Purkinje cell (primary cell): Measurements from ENCODE around the gene TSPAN17. TPM values are rescaled to one million over a fixed set of nuclear protein-coding genes. Genes with fewer than 3 reads are reported as not detected.

Experiments
- polyA plus RNA-seq: library from polyadenylated mRNA; unstranded; fragments of >200 nt; fragmentation: Nextera tagmentation; gene quantifications from 2 replicates; pipeline ENCODE4 v1.2.1, GENCODE V29; 2014

The TSPAN17 gene
- polyA plus RNA-seq: 2.6 and 3.3 TPM in 2 replicates

DNA sequence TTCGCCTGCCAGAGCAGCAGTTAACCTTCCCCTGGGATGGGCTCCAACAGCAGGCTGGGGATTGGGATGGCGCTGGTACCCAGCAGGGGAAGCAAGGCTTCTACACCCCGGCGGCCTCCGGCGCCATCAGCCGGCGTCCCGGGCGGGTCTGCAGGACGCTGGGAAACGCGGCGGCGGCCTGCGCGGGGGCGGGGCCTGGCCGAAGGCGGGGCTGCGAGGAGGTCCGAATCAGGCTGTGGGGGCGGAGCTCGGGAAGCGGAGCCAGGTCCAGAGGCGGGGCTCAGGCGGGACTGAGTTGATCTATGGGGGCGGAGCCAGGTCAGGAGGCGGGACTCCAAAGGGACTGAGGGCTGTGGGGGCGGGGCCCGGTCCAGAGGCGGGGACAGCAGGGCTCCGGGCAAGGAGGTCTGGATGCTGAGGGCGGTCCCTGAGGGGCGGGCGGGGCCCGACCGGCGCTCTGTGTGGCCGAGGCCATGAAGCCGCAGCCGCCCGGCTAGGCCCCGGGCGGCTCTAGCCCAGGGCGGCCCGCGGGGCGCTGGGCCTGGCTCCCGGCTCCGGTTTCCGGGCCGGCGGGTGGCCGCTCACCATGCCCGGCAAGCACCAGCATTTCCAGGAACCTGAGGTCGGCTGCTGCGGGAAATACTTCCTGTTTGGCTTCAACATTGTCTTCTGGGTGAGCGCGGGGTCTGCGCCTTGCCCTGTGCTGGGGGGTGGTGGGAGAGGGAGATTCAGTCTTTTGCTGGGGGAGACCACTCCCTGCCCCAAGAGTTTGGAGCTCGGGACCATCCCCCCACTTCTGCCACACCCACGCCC is at the start of gene TSPAN17:
Gene TSPAN17 (plus strand): TSS at position 455 of the 813 bp plus-strand sequence. CDS start 132 bp downstream, at position 587.

DNA sequence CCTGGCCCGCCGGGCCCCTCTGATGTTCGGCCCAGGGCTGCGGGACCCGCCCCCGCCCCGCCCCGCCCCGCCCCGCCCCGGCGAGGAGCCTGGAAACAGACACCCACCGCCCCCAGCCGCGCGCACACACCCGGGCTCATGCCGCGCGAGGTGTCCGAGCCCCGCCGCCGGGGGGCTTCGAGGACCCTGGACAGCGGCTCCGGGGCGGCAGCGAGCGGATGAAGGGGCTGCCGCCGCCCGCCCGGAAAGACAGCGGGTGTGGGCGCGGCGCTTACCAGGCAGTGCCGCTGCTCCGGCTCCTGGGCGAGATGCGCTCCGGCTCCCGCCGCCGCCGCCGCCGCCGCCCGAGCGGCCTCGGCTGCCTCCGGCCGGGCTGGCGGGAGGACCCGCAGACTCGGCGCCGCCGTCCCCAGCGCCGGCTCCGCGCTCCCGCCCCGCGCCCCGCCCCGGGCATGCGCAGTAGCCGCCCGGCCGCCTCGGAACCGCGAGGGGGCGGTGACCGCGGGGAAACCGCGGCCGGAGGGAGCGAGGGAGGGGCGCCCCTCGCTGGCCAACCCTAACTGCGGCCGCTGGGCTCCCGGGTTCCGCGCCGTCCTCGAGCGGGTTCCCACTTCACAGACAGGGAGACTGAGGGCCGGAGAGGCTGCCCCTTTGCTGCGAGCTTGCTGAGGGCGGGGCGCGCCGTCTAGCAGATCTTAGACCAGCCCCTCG is 37.4 kb upstream of the TSPAN17 start, which contains the start of gene GPRIN1:
Gene GPRIN1 (minus strand): TSS at position 433 of the 711 bp plus-strand sequence. CDS start 10,322 bp downstream, outside the sequence.

DNA sequence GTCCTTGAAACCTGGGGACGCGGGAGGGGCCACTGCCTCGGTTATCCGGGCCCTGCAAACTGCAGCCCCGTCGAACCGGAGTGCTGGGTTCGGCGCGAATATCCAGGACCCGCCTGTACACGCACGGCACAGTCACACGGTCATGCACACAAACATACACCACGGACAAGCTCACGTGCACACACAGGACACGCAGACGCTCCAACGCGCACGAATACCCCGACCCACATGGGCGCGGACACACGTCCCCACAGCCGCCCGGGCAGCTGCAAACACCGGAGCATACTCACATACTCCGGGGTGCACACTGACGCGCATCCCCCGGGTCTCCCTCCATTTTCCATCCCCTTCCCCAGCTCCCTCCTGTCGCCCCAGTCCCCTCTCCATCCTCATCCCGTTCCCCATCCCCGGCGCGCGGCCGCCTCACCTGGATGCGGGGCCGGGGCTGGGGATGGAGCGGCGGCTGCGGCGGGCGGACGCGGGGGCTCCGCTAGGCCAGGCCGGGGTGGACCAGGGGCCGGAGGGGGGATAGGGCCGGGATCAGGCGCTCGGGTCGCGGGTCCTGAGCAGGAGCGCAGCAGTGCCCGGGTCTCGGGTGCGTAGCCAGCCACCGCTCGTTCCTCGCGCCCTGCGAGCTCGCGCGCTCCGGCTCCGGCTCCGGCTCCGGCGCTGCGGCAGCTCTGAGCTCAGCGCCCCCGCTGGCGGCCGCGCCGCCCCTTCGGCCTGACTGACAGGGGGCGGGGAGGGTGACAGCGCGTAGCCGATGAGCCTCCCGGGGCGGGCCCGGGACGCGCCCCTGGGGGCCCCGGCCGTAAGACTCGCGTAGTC is 17.2 kb upstream of the TSPAN17 start, which contains the start of the genes EIF4E1B and SNCB:
Gene EIF4E1B (plus strand): TSS at position 823 of the 828 bp plus-strand sequence. CDS start 12,113 bp downstream, outside the sequence.
Gene SNCB (minus strand): TSS at position 682 of the 828 bp plus-strand sequence. CDS start 880 bp downstream, outside the sequence.

Other genes with a start within 250 kb of the TSPAN17 start
- gene CLTB, start 230.9 kb upstream of the TSPAN17 start, polyA plus RNA-seq: 20.9 and 37.9 TPM in 2 replicates
- gene FAF2, start 199.1 kb upstream of the TSPAN17 start, polyA plus RNA-seq: 44.3 and 48.9 TPM in 2 replicates
- gene RNF44, start 110.1 kb upstream of the TSPAN17 start, polyA plus RNA-seq: 5.5 and 6.7 TPM in 2 replicates
- 1.4 TPM in 1 of 2 replicates, not detected in the other for gene CDHR2, start 98.1 kb upstream of the TSPAN17 start, polyA plus RNA-seq
- gene GPRIN1, start 37.3 kb upstream of the TSPAN17 start, polyA plus RNA-seq: 0.95 and 2.2 TPM in 2 replicates
- 6.9 and 17.0 TPM in 2 replicates for gene SNCB, start 16.9 kb upstream of the TSPAN17 start, polyA plus RNA-seq
- gene EIF4E1B, start 16.8 kb upstream of the TSPAN17 start, polyA plus RNA-seq: not detected in 2 replicates
- gene UNC5A, start 163.1 kb downstream of the TSPAN17 start, polyA plus RNA-seq: 1.3 TPM in 1 of 2 replicates, not detected in the other